ENCODE measurements around the gene SLC9A1.

The SLC9A1 gene

GRCh38 chr1:27070390-27071048 lies 84.4 kb downstream of the SLC9A1 start:
- DNase-seq (ENCODE audit: low spot score): no peak

- DNase-seq (ENCODE audit: low spot score): no peak
Measured at GRCh38 chr1:27068922-27069321, 86.0 kb downstream of the SLC9A1 start.

- DNase-seq (ENCODE audit: low spot score): no peak
Measured at GRCh38 chr1:27065999-27066630, 88.8 kb downstream of the SLC9A1 start.

GRCh38 chr1:27060891-27061290 lies 94.0 kb downstream of the SLC9A1 start:
- no peak for DNase-seq (ENCODE audit: low spot score)

GRCh38 chr1:27058966-27059669 lies 95.8 kb downstream of the SLC9A1 start:
- DNase-seq (ENCODE audit: low spot score): no peak

GRCh38 chr1:27057801-27058625 lies 96.9 kb downstream of the SLC9A1 start:
- no peak for DNase-seq (ENCODE audit: low spot score)

DNA sequence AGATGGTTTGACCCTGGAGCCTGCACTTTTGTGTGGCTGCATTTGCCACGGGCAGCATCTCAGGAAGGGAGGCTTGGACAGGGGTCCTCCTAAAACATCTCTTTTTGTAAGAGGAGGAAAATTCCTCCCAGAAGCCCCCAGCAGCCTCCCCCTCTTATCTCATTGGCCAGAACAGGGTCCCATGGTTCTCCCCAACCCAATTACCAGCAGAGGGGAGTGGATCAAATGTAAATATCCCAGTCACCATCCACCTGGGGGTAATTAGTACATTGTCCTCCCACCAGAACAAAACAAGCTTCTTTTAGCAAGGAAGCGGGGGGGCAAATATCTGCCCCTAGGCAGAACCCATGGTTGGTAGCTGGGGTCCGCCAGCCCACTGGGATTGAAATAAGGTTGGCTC lies 97.5 kb downstream of the SLC9A1 start:
- no peak for DNase-seq (ENCODE audit: low spot score)

DNA sequence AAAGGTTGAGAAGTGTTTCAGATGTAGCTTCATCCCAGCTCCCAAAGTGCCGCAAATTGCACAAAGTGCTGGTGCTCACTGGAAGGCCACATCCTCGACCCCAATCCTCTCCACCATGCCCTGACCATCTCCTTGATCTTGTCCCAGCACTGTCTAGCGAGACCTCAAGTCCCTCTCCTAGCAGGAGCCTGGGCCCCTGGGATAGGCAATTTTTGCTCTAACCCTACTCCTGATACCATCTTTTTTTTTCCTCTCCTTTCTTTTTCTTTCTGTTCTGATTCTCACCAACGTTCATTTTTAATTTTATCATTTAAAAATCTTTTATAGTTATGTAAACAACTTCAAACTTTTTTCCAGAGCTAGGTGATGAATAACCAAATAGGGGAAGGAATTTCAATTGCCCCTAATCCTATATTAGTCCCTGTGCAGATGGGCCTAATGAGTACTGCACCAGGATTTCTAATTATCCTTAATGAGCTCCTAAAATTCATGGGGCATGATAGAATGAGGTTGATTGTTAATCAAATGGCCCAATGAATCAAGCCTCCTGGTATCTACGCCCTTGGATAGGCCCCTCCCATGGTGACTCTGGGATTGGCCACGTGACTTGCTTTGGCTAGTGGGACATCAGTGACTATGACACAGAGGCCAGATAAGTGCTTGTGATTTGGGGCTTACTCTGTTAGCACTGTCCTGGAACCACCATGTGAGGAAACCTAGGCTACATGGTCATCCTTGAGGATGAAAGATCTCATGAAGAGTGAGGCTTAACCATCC lies 100.8 kb downstream of the SLC9A1 start:
- no peak for DNase-seq (ENCODE audit: low spot score)

DNA sequence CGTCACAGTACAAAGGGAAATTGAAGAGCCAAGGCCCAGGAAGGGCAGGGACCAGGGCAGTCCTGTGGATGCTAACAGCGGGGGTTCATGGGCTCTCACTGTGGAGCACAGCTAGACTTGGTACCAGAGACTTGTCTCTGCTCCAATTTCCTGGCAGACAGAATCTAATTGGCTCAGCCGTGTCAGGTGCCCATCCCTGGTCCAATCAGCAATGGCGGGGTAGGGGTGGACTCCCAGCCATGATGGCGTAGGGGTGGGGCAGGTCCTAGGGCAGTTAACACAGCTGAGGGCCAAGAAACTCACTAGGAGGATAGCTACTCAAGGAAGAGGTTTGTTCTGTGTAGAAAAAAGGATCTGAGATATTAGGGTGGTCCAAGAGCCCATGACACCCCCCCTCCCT lies 102.4 kb downstream of the SLC9A1 start:
- DNase-seq (ENCODE audit: low spot score): no peak

DNA sequence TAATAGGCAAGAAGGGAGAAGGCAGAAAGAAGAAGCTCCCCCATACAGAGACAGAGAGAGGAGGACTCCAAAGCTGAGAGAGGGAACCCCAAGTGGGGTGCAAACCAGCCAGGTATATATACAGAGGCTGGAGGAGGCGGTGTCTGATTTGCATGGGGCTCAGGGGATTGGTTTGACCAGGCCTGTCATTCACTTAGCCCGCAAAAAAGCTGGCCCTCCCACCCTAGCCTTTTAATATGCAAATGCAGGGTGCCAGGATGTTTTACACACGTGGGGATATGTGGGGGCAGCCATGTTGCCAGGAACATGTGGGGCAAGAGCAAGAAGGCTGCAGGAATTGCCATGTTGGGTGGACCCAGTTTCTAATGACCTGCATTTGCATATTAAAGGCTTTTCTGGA lies 105.3 kb downstream of the SLC9A1 start:
- no peak for DNase-seq (ENCODE audit: low spot score)

GRCh38 chr1:27049100-27049499 lies 105.8 kb downstream of the SLC9A1 start:
- no peak for DNase-seq (ENCODE audit: low spot score)

Measured in hematopoietic multipotent progenitor cell treated with erythropoietin and hydrocortisone succinate and interleukin-3 and kit ligand, for 15 days (in vitro differentiated cells).